Suprapubic skin (tissue), 4 donors: ENCODE results near the gene PRRC2B.

Source experiments
- EP300 ChIP-seq: sonication (generic); formaldehyde crosslinking; IDR thresholded peaks from one replicate; pipeline ENCODE4 v1.6.1; 2017; ENCODE audit warnings: antibody characterized with exemption
- POLR2A ChIP-seq, 2 donors: fragments of 450-650 bp; IDR thresholded peaks; one replicate each; pipeline ENCODE4 v1.6.1; 2017; ENCODE audit warnings: antibody characterized with exemption in 2 of 2, mild to moderate bottlenecking in 2 of 2, moderate library complexity in 2 of 2
- POLR2AphosphoS5 ChIP-seq, 3 donors: sonication (generic); formaldehyde crosslinking; IDR thresholded peaks; one replicate each; pipeline ENCODE4 v1.6.1; 2017; ENCODE audit warnings: antibody characterized with exemption in 3 of 3
- TF ChIP-seq, protein P1 (sequence below), 2 donors: fragments of 200-600 bp in 1 of 2; fragments of 450-650 bp in 1 of 2; sonication (generic) in 1 of 2; IDR thresholded peaks; one replicate each; pipeline ENCODE4 v1.5.1; 2016 to 2019; ENCODE audit warnings: antibody characterized with exemption in 2 of 2, mild to moderate bottlenecking in 1 of 2, moderate library complexity in 1 of 2

DNA sequence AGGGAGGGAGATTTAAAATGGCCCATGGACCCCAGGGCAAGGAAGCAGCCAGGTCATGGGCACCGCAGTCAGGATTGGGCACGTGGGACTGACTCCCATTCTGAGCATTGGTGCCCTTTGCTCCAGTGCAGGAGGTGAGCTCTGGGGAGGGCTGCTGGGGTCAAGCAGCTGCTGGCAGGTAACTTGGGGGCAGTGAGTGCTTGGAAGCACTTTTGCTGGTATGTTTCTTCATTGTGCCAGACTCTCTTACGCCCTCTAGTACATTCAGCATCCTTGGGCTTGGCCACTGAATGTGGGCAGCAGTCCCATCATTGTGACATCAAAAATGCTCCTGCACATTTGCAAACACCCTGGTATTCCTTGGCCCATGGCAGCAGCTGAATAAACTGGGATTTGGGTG lies 32.7 kb downstream of the PRRC2B start:
- TF ChIP-seq, protein P1, sequence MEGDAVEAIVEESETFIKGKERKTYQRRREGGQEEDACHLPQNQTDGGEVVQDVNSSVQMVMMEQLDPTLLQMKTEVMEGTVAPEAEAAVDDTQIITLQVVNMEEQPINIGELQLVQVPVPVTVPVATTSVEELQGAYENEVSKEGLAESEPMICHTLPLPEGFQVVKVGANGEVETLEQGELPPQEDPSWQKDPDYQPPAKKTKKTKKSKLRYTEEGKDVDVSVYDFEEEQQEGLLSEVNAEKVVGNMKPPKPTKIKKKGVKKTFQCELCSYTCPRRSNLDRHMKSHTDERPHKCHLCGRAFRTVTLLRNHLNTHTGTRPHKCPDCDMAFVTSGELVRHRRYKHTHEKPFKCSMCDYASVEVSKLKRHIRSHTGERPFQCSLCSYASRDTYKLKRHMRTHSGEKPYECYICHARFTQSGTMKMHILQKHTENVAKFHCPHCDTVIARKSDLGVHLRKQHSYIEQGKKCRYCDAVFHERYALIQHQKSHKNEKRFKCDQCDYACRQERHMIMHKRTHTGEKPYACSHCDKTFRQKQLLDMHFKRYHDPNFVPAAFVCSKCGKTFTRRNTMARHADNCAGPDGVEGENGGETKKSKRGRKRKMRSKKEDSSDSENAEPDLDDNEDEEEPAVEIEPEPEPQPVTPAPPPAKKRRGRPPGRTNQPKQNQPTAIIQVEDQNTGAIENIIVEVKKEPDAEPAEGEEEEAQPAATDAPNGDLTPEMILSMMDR (IDR thresholded peaks at IDR 0.05): no peak
- no peak for TF ChIP-seq POLR2AphosphoS5 (IDR thresholded peaks at IDR 0.05)
- no peak for TF ChIP-seq POLR2A (IDR thresholded peaks at IDR 0.05)
- no peak for TF ChIP-seq EP300
